ENCODE measurements around the gene PKNOX2.

Gene PKNOX2

GRCh38 chr11:125289419-125290098 lies 125.0 kb downstream of the PKNOX2 start:
- no peak for DNase-seq

- DNase-seq, result no peak
Measured at GRCh38 chr11:125290263-125290662, 125.7 kb downstream of the PKNOX2 start.

- no peak for DNase-seq
Measured at GRCh38 chr11:125292100-125292499, 127.5 kb downstream of the PKNOX2 start.

GRCh38 chr11:125293596-125293995 lies 129.0 kb downstream of the PKNOX2 start:
- no peak for DNase-seq

- no peak for DNase-seq
Measured at GRCh38 chr11:125295931-125296330, 131.4 kb downstream of the PKNOX2 start.

GRCh38 chr11:125297346-125297915 lies 132.9 kb downstream of the PKNOX2 start:
- no peak for DNase-seq

- DNase-seq, result no peak
Measured at GRCh38 chr11:125299061-125299615, 134.6 kb downstream of the PKNOX2 start.

GRCh38 chr11:125299821-125300220 lies 135.3 kb downstream of the PKNOX2 start:
- no peak for DNase-seq

GRCh38 chr11:125300791-125301218 lies 136.3 kb downstream of the PKNOX2 start:
- DNase-seq, result no peak

GRCh38 chr11:125301346-125301745 lies 136.8 kb downstream of the PKNOX2 start:
- no peak for DNase-seq

- DNase-seq, result no peak
Measured at GRCh38 chr11:125303186-125303585, 138.6 kb downstream of the PKNOX2 start.

GRCh38 chr11:125303694-125304093 lies 139.1 kb downstream of the PKNOX2 start:
- DNase-seq, result no peak

GRCh38 chr11:125304136-125304535 lies 139.6 kb downstream of the PKNOX2 start:
- no peak for DNase-seq

- DNase-seq, result no peak
Measured at GRCh38 chr11:125304876-125305275, 140.3 kb downstream of the PKNOX2 start.

- no peak for DNase-seq
Measured at GRCh38 chr11:125305345-125305744, 140.8 kb downstream of the PKNOX2 start.

- DNase-seq, result no peak
Measured at GRCh38 chr11:125306476-125306875, 141.9 kb downstream of the PKNOX2 start.

- DNase-seq, result no peak
Measured at GRCh38 chr11:125308246-125308645, 143.7 kb downstream of the PKNOX2 start.

- no peak for DNase-seq
Measured at GRCh38 chr11:125312391-125312790, 147.8 kb downstream of the PKNOX2 start.

GRCh38 chr11:125312812-125313211 lies 148.3 kb downstream of the PKNOX2 start:
- DNase-seq, result no peak

- DNase-seq, result no peak
Measured at GRCh38 chr11:125313271-125314219, 149.0 kb downstream of the PKNOX2 start.

- no peak for DNase-seq
Measured at GRCh38 chr11:125314276-125315078, 149.9 kb downstream of the PKNOX2 start.

- DNase-seq, result no peak
Measured at GRCh38 chr11:125315079-125315740, 150.7 kb downstream of the PKNOX2 start.
